A549 (cell line): Measurements from ENCODE around the gene TEKTIP1.

ENCODE experiments used
- HOXA7 ChIP-seq: fragments of 250-450 bp; sonication (Bioruptor Pico); IDR thresholded peaks from 2 replicates; pipeline ENCODE4 v1.5.0; 2020; ENCODE audit warnings: mild to moderate bottlenecking, moderate library complexity
- RARB ChIP-seq: fragments of 250-450 bp; sonication (Bioruptor Pico); IDR thresholded peaks from 2 replicates; pipeline ENCODE4 v1.8.0; 2021; ENCODE audit warnings: mild to moderate bottlenecking, moderate library complexity
- SMC3 ChIP-seq: fragments of >200 bp; sonication (Bioruptor Twin); formaldehyde crosslinking; IDR thresholded peaks from 3 replicates; pipeline ENCODE4 v1.6.1; 2018; ENCODE audit warnings: inconsistent platforms
- TF ChIP-seq, protein P1 (sequence below): fragments of >200 bp; sonication (Bioruptor Twin); formaldehyde crosslinking; IDR thresholded peaks from 3 replicates; pipeline ENCODE4 v1.5.1; 2016

DNA sequence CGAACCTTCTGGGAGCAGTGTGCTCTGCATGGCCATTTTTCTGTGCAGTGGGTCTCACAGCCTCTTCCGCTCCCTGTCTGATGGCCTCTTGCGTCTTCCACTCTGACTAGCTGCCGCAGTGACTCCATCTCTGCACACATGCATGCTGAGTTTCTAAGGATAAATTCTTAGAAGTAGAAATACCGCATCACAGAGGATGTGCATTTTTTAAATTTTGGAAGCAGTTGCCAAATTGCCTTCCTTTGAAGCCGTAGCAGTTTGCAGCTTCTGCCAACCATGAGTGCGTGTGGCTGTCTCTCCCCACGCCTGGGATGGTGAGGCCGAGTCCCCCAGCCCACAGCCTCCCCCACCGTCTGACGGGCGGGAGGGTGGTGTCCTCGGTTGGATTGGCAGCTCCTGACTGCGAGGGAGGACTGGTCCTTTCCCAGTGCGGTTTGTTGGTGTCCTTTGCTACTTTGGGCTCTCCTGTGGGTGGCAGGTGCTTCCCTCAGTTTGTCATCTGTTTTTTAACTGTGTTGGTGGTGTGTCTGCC, 23.0 kb upstream of the TEKTIP1 start:
- TF ChIP-seq, protein P1, sequence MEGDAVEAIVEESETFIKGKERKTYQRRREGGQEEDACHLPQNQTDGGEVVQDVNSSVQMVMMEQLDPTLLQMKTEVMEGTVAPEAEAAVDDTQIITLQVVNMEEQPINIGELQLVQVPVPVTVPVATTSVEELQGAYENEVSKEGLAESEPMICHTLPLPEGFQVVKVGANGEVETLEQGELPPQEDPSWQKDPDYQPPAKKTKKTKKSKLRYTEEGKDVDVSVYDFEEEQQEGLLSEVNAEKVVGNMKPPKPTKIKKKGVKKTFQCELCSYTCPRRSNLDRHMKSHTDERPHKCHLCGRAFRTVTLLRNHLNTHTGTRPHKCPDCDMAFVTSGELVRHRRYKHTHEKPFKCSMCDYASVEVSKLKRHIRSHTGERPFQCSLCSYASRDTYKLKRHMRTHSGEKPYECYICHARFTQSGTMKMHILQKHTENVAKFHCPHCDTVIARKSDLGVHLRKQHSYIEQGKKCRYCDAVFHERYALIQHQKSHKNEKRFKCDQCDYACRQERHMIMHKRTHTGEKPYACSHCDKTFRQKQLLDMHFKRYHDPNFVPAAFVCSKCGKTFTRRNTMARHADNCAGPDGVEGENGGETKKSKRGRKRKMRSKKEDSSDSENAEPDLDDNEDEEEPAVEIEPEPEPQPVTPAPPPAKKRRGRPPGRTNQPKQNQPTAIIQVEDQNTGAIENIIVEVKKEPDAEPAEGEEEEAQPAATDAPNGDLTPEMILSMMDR, result no peak
- TF ChIP-seq HOXA7, result no peak
- no peak for TF ChIP-seq SMC3
- TF ChIP-seq RARB (CRISPR knock-in tag), result no peak
